Panc1 (cell line): ENCODE data around the gene RAB3IL1.

Experiments
- CTCF ChIP-seq: fragments of 450-650 bp; IDR thresholded peaks from 2 replicates; pipeline ENCODE4 v1.5.1; 2017; ENCODE audit warnings: mild to moderate bottlenecking
- POLR2AphosphoS5 ChIP-seq: IDR thresholded peaks from 2 replicates; pipeline ENCODE4 v1.6.1; 2012; ENCODE audit warnings: mild to moderate bottlenecking, low read depth, low read length, moderate library complexity
- REST ChIP-seq, 2 experiments: IDR thresholded peaks; 2 replicates each; pipeline ENCODE4 v1.6.1; 2011 to 2012; ENCODE audit warnings: low read depth in 2 of 2, control low read depth in 1 of 2, low read length in 1 of 2, mild to moderate bottlenecking in 1 of 2, moderate library complexity in 1 of 2; ENCODE audit not compliant: insufficient read depth in 1 of 2
- SIN3A ChIP-seq: IDR thresholded peaks from 2 replicates; pipeline ENCODE4 v1.6.1; 2012; ENCODE audit warnings: low read depth, mild to moderate bottlenecking, low read length, moderate library complexity, borderline replicate concordance; ENCODE audit not compliant: insufficient read depth
- TCF7L2 ChIP-seq: IDR thresholded peaks from 2 replicates; pipeline ENCODE4 v1.6.1; 2011; ENCODE audit warnings: mild to moderate bottlenecking, low read depth, low read length, inconsistent platforms

GRCh38 chr11:61896665-61897386, 20.5 kb downstream of the RAB3IL1 start:
- TF ChIP-seq REST (IDR thresholded peaks at IDR 0.05; ENCODE audit: insufficient read depth in 1 of 2, low read depth in 2 of 2, low read length in 1 of 2) (no peak), CTCF (no peak), POLR2AphosphoS5 (no peak), SIN3A (no peak), TCF7L2 (no peak)
